ENCODE data around the gene DNER.
"Not testable (repeated sequence)": the region's sequence is repeated elsewhere in the genome, so short reads cannot be mapped to it uniquely, and the experiment has no call there.

DNER gene

DNA sequence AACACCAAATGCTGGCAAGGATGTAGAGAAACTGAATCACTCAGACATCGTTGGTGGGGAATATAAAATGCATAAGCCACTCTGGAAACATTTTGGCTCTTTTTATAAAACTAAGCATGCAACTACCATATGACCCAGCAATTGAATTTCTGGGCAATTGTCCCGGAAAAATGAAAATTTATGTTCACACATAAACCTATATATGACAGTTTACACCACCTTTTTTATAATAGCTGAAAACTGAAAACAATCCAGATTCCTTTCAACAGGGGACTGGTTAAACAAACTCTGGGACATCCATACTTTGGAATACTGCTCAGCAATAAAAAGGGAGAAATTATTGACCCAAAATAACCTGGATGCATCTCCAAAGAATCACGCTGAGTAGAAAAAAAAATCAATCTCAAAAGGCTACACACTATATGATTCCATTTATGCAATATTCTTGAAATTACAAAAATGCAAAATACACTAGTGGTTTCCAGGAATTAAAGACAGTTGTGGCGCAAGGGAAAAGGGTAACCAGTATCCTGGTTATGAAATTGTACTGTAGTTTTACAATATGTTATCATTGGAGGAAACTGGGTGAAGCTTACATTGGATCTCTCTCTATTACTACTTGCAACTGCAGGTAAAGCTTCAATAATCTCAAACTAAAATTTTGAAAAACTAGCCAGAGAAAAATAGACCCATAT lies 313.0 kb downstream of the DNER start:
- DNase-seq (ENCODE audit: low read depth in 2 of 2) = no peak

DNA sequence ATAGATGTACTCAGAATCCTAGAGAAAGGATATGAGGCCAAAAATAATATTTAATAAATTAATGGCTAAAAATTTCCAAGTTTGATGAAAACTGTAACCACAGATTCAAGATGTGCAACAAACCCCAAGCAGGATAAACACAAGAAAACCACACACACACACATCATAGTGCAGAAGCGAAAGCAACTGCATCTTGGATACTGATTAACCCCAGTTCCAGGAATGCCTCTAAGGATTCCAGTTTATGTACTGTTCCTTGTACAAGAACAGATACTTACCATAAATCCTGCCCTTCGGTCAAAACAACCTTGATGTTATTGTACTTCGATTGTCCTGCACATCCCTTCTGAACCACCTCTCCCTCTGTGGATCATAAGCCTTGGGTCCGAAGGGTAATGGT lies 320.4 kb downstream of the DNER start:
- no peak for DNase-seq (ENCODE audit: low read depth in 2 of 2)

- DNase-seq (ENCODE audit: low read depth in 2 of 2) = no peak
Measured at GRCh38 chr2:229392196-229392595, 322.2 kb downstream of the DNER start.

GRCh38 chr2:229388731-229389130 lies 325.6 kb downstream of the DNER start:
- DNase-seq (ENCODE audit: low read depth in 2 of 2) = no peak

- no peak for DNase-seq (ENCODE audit: low read depth in 2 of 2)
Measured at GRCh38 chr2:229387866-229388265, 326.5 kb downstream of the DNER start.

- DNase-seq (ENCODE audit: low read depth in 2 of 2) = no peak
Measured at GRCh38 chr2:229380101-229380625, 334.2 kb downstream of the DNER start.

- DNase-seq (ENCODE audit: low read depth in 2 of 2) = no peak
Measured at GRCh38 chr2:229378386-229378785, 336.0 kb downstream of the DNER start.

GRCh38 chr2:229376866-229377265 lies 337.5 kb downstream of the DNER start:
- DNase-seq (ENCODE audit: low read depth in 2 of 2) = no peak

- DNase-seq (ENCODE audit: low read depth in 2 of 2) = no peak
Measured at GRCh38 chr2:229375251-229375650, 339.1 kb downstream of the DNER start.

- DNase-seq (ENCODE audit: low read depth in 2 of 2) = not testable (repeated sequence)
Measured at GRCh38 chr2:229373311-229373710, 341.0 kb downstream of the DNER start.

DNA sequence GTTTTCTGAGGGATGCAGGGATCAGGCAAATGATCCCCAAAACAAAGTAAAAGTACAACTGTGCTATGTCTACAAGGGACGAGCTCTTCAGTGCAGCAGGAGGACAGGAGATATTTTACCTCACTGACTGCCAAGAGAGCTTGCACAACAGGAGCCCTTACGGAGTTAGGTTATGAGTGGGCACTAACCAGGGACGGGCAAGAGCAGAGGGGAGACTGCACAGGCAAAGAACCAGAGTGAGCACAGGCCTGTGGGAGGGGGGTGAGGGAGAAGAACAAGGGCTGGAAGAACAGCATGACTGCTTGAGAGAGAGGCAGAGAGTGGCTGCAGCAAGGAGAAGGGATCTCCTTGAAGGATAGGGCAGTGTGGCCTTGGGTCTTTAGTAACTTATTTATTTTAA lies 342.1 kb downstream of the DNER start:
- DNase-seq (ENCODE audit: low read depth in 2 of 2) = no peak

- DNase-seq (ENCODE audit: low read depth in 2 of 2) = no peak
Measured at GRCh38 chr2:229371086-229371485, 343.3 kb downstream of the DNER start.

GRCh38 chr2:229370509-229370908 lies 343.8 kb downstream of the DNER start:
- DNase-seq (ENCODE audit: low read depth in 2 of 2) = no peak

DNA sequence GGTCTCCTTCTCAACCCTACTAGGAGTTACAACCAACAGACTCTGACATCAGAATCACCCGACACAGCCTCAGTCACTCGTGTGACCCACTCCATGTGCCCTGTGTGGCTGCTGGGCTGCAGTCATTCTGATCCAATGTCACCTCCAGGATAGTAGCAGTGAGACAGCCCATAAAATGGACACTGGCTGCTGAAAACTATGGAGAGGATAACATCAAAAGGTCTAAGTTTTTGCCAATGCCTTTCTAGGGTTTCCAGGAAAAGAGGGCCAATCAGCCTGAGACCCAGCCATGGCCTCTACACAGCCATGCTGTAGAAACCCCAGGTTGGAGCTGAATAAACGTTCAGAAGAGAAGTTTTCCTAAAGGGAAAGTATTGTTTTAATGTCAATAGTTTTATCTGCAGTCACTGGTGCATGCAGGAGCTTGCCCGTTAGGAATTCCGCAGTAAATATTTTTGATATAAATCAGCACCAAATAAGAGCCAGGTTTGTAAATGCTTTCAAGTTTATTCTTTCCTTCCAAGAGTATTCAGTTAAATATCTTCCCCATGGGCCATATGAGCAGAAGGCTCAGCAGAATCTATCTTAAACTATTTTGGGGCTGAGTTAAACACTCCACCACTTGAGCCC lies 351.1 kb downstream of the DNER start:
- DNase-seq (ENCODE audit: low read depth in 2 of 2) = no peak

DNA sequence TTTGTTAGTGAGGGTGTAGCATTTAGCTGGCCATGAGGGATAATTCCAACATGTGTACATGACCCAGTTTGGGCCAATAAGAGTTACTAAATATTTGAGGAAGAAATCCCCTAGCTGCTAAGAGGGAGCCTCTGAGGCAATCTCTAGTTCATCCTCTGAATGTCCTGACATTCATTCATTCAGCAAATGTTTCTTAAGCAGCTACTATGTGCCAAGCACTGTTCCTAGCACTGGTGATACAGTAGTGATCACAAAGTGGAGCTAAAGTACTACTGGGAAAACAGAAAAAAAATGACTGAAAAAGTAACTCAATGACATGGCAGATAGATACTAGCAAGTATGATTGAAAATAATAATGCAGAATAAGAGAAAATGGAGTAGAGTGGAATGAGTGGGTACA lies 363.5 kb downstream of the DNER start:
- DNase-seq (ENCODE audit: low read depth in 2 of 2) = no peak

- DNase-seq (ENCODE audit: low read depth in 2 of 2) = no peak
Measured at GRCh38 chr2:229350117-229350805, 364.1 kb downstream of the DNER start.

DNA sequence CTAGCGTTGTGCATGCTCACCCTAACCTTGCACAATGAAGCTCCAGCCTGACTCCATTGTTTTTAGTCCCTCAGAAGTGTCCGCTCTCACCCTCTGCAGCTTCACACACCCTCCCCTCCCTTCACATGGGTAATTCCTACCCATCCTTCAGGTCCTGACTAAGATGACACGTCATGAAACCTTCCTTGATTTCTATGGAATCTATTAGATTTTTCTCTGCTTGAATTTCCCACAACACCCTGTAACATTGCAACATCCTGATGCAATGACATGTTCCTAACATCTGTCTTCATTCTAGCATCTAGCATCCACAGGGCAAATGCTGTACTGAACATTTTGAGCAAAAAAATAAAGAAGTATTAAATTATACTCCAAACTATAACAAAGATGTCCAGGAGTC lies 366.2 kb downstream of the DNER start:
- DNase-seq (ENCODE audit: low read depth in 2 of 2) = no peak

- no peak for DNase-seq (ENCODE audit: low read depth in 2 of 2)
Measured at GRCh38 chr2:229346816-229347540, 367.4 kb downstream of the DNER start.

GRCh38 chr2:229344955-229345354 lies 369.4 kb downstream of the DNER start:
- DNase-seq (ENCODE audit: low read depth in 2 of 2) = no peak

- DNase-seq (ENCODE audit: low read depth in 2 of 2) = no peak
Measured at GRCh38 chr2:229344151-229344551, 370.2 kb downstream of the DNER start.

- no peak for DNase-seq (ENCODE audit: low read depth in 2 of 2)
Measured at GRCh38 chr2:229343661-229344060, 370.7 kb downstream of the DNER start.

- DNase-seq (ENCODE audit: low read depth in 2 of 2) = no peak
Measured at GRCh38 chr2:229342376-229342775, 372.0 kb downstream of the DNER start.
